Effector CD8-positive, alpha-beta T cell (primary cell): ENCODE measurements around the gene GRAMD2B.
"Not testable (repeated sequence)": the region's sequence is repeated elsewhere in the genome, so short reads cannot be mapped to it uniquely, and the experiment has no call there.

Source experiments
- DNase-seq: peaks from one replicate; lab custom pipeline; 2025; lab: John Stamatoyannopoulos, UW

The GRAMD2B gene

DNA sequence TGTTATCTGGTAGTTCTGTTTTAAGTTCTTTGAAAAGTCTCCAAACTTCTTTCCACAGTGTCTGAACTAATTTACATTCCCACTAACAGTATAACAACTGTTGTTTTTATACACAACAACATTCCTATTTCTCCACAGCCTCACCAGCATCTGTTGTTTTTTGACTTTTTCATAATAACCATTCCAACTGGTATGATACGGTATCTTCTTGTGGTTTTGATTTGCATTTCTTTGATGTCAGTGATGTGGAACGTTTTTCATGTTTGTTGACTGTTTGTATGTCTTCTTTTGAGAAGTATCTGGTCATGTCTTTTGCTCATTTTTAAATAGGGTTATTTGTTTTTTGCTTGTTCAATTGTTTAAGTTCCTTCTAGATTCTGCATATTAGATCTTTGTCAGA is 12.6 kb upstream of the GRAMD2B start:
- no peak for DNase-seq

DNA sequence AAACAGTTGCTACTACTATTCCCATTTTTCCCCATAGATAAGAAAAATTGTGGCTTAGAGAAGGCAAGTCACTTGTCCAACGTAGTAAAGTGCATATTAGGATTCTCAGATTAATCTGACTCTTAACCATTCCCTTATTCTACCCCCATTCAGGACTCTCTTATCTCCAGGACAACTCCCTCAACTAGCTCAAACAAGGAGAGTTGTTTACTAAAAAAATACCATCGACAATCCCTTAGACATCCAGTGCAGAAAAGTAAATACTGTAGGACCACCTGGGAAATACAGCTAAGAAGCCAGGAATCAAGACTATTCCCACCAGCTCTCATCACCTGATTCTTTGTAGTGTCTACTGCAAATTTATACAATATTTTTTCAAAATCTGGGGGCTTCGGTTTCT is 9.4 kb upstream of the GRAMD2B start:
- DNase-seq, result no peak

DNA sequence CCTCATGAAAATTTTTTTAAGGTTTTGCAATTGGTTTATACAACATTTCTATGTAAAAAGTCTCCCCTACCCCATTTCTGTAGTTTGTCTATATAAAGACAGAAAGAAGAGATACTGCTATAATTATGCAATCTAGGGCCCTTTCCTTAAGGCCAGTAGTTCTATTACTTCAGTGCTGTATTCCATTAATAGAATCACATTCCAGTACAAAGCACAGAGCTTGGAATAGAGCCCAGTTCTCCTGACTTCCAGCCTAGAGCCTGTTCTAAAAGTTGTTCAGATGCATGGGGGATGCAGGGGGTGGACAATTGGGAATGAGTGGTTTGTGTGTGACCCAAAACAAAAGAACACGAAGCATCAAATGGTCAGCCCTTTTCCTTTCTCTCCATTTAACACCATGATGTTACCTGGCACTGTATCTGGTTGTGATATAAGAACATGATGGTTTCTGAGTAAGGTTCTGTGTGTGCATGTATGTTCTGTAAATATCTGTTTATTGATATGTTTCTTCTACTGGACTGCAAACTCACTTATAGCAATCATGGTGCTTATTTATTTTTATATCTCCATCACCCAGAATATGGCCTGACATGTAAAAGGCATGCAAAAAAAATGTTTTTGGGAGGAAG is 8.2 kb upstream of the GRAMD2B start:
- no peak for DNase-seq

- no peak for DNase-seq
Measured at GRCh38 chr5:126415789-126416188, 7.4 kb upstream of the GRAMD2B start.

DNA sequence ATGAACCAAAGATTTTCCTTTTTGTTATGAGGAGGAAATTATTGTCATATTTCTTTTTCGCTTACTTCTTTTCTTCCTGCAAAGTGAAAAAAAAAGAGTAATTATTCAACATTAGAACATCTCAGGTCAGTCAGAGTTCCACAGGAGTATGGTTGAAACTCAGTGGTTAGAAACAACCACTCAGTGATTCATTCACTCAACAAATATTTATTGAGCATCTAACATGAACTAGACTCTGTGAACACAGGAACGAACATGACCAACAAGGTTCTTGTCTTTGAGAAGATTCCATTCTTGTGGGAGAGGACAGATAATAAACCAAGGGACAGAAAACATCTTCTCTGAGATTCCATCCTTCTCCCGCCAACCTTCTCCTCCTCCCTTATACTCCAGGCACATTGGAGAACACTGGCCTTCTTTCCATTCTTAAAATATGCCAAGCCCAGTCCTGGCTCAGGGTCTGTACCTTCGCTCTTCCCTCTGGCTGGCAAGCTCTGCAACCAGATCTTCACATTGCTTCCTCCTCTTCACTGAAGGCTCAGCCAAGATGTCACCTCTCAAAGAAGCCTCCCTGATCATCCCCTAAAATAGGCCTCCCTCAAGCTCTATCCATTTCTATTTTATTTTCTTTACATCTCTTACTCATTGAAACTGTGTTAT is 6.8 kb upstream of the GRAMD2B start:
- no peak for DNase-seq

DNA sequence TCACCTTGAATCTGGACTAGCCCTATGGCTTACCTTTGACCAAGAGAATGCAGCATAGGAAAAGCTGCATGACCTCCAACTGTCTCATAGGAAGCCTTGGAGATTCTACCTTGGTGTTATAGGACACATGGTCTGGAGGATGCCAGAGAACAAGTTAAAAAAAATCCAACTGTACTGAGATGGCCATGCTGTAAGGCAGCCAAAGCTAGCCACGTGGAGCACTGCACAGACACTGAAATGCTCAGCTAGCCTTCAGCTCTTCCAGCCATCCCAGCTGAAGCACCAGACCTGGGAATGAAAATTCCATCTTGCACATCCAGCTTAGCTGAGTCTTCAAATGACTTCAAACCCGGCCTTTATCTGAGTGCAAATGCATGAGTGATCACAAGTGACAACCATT is 6.0 kb upstream of the GRAMD2B start:
- DNase-seq, result no peak

DNA sequence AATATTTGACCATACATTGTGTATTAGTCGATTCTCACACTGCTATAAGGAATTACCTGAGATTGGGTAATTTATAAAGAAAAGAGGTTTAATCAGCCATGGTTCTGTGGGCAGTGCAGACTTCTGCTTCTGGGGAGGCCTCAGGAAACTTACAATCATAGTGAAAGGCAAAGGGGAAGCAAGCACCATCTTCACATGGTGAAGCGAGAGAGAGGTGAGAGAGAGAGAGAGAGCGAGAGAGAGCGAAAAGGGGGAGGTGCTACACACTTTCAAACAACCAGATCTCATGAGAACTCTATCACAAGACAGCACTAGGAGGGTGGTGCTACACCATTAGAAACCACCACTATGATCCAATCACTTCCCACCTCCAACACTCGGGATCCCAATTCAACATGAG is 4.1 kb upstream of the GRAMD2B start:
- DNase-seq, result no peak

DNA sequence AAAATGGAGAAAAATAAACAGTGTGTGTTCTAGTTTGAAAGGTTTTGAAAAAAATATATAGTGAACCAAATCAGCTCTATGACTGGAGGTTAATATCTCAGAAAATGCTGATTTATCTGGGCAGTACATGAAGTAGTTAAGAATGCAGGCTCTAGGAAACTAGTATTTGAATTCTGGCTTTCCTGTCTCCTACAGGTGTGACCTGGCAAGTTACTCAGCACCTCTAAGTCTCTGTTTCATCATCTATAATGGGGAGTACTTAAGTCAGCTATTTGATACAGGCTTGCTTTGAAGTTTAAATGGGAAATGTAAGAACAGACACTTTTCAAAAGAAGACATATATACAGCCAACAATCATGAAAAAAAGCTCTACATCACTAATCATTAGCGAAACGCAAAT is 5.2 kb downstream of the GRAMD2B start:
- DNase-seq, result no peak

DNA sequence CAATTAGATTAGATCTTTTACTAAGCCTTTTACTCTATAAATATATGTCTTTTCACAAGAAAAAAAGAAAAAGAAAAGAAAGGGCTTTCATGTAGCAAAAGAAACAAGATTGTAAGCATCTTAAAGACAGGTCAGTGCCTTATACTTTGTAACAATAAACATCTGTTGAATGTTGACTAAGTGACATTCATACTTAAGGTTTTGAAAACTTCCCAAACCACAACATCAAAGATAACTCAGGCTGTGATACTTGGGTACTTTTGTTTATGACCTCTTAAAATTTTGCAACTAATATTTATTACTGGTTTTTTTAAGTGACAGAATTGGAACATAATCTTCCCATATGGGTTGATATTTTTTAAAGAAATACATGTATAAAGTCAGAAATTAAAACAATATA is 7.4 kb downstream of the GRAMD2B start:
- DNase-seq, result no peak

GRCh38 chr5:126433701-126434100 is 10.5 kb downstream of the GRAMD2B start:
- DNase-seq, result no peak

- no peak for DNase-seq
Measured at GRCh38 chr5:126435261-126435660, 12.1 kb downstream of the GRAMD2B start.

- DNase-seq, result no peak
Measured at GRCh38 chr5:126435714-126436113, 12.5 kb downstream of the GRAMD2B start.

GRCh38 chr5:126437721-126438120 is 14.5 kb downstream of the GRAMD2B start:
- no peak for DNase-seq

- DNase-seq, result no peak
Measured at GRCh38 chr5:126438267-126438666, 15.1 kb downstream of the GRAMD2B start.

DNA sequence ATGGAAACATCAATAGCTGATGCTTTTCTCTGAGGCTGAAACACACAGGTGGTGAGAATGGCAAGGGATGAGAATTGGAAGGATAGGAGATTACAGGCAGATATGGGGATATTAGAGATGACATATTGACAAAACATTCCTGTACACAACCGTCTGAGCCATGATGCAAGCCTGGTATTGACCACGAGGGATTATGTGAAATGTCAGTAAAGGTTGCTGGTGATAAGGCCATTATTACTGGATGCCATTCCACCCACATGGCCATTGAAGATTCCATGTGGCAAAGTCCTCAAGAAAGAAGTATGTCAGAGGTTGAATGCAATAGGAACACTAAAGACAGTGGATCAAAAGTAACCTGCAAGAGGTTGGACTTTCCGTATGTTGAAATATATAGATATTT is 15.7 kb downstream of the GRAMD2B start:
- DNase-seq, result no peak

- DNase-seq, result not testable (repeated sequence)
Measured at GRCh38 chr5:126439724-126440123, 16.5 kb downstream of the GRAMD2B start.

DNA sequence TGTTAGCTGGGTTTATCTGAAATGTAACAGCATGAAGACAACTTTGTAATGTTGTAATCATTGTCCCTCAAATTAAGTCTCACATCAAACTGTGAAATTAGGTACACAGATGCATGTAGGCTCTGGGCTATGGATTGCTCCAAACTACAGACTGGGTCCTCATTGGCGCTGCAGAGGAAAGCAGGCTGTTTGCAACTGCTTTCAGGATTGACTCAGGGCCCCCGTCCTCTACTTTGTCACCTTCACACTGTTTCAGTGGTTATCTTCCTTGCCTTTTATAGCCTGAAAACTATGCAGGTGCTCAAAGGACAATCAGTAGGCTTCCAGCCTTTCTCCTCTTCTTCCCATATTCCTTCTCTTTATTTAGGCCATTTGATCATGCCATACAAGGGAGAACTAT is 18.0 kb downstream of the GRAMD2B start:
- DNase-seq, result no peak

DNA sequence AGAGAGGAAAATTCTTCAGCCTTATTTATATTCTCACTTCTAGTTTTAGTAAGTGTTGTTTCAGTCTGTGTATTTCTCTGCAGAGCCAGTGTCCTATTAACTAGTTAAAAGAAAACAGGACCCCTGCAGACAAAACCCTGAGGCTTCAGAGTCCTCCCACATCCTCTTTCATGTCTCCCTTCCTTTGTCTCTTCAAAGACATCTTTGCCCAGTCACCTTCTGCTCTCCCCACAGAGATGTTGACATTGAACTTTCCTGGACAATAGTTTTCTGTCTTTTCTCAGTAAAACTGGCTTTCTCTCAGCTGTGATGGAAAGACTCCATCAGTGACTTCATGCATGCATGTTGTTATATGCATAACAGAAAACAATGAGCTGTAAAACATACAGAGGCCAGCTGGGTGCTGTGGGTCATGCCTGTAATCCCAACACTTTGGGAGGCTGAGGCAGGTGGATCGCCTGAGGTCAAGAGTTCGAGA is 20.2 kb downstream of the GRAMD2B start:
- DNase-seq, result no peak

DNA sequence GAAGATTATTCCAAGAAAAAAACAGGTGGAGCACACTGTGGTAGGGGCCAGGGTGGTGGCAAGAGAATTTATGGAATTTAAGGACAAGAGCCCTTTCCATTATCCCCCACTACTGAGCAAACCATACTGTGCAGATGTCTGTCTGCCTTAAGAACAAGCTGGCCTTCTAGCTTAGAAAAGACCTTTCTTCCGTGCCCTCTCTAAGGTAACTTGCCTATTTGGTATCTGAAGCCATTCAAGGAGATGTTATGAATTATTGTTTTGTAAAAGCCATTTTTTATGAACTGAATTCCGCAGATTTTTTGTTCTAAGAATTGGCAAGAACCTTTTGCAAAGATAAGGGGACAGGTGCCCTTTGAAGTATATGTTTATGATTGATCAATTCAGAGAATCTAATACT is 20.9 kb downstream of the GRAMD2B start:
- DNase-seq, result no peak

- DNase-seq, result no peak
Measured at GRCh38 chr5:126445502-126446174, 22.4 kb downstream of the GRAMD2B start.

DNA sequence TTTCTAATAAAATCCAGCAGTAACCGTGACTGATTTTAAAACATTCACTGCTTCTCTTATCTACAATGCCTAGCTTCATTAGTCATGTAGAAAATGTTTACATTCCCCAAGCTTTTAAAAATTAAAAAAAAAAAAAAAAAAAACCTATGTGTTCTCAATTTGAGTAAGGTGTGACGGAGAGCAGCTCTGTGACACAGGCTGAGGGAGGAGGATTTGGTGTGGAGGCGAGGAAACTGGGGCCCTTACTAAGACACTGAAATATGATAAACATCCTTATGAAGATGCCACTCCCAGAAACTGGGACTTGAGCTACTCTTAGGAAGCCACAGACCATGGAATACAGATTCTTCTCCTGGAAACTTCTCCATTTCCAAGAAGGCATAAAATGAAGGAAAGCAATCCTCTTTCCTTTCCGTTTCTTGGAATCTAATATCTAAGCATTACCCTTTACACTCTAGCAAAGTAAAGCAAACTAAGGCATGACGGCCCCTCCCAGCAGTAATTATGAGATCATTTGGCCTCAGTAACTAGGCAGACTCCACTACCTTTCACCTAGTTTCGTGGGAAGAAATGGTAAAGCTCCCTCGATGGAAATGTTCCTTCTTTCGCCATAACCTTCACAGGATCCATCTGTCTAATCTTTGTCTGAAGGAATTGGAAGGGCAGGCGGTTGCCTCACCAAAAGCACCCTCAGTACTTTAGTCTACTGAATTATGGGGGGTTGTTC is 23.5 kb downstream of the GRAMD2B start:
- DNase-seq, result no peak

DNA sequence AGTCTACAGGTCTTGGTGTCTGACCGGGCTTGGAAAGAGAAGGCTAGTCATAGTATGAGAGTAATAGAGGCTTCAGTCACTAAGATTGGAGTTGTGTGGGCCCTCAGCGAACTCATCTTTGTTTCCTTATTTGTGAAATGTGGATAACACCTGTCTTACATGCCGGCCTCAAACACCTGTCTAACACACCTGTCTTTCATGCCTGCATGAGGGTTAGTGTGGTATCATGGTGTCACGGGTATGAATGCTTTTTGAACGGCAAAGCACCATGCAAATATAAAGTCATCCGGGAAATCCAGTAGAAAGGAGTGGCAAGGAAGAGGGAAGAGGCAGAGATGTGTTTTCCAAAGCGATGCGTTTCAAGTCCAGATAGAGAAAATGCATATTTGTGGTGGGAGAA is 25.5 kb downstream of the GRAMD2B start:
- no peak for DNase-seq
